A549 (cell line): Measurements from ENCODE around the gene FAM120B. TPM values are rescaled to one million over a fixed set of nuclear protein-coding genes. Genes with fewer than 3 reads are reported as not detected.
"Not testable (repeated sequence)": the region's sequence is repeated elsewhere in the genome, so short reads cannot be mapped to it uniquely, and the experiment has no call there.

Experiments used
- ATAC-seq, 2 experiments: fragments of 200-7000 bp in 1 of 2; fragments of >200 bp in 1 of 2; cut with Nextera tagmentation in 1 of 2; cut with Tn5 transposase in 1 of 2; 3 replicates each; pipeline versions ENCODE4 v1.8.0 to v1.9.1; 2018 to 2020; ENCODE audit warnings: mild to moderate bottlenecking in 1 of 2, moderate library complexity in 1 of 2
- CTCF ChIA-PET: fragments of 300-600 bp; sonication (Branson Sonifier 250); formaldehyde crosslinking; extraction: SDS; loops from one replicate; lab custom pipeline; 2021; ENCODE audit warnings: antibody characterized with exemption, inconsistent platforms; lab: Yijun Ruan, JAX
- POLR2A ChIA-PET: fragments of 350-600 bp; formaldehyde crosslinking; extraction: SDS; loops from one replicate; lab custom pipeline; 2021; ENCODE audit warnings: antibody characterized with exemption, inconsistent platforms; lab: Yijun Ruan, JAX
- DNase-seq, 2 experiments: peaks; one replicate each; pipeline versions ENCODE4 v3.0.0 to v3.0.0-alpha.2; 2011 to 2016; ENCODE audit warnings: low read depth in 1 of 2, low spot score in 1 of 2
- FAIRE-seq: peaks from 2 replicates; lab custom pipeline; 2011; peaks lifted over from hg19 to GRCh38; lab: Jason Lieb, UNC
- H3K27ac ChIP-seq, 2 experiments: fragments of >200 bp; sonication (Bioruptor Twin); formaldehyde crosslinking; 3 replicates each; pipeline ENCODE4 v1.5.1; 2016 to 2017
- H3K4me1 ChIP-seq: fragments of >200 bp; sonication (Bioruptor Twin); formaldehyde crosslinking; 3 replicates; pipeline ENCODE4 v1.6.1; 2016
- H3K4me2 ChIP-seq: fragments of >200 bp; sonication (Bioruptor Twin); formaldehyde crosslinking; 3 replicates; pipeline ENCODE4 v1.6.1; 2016
- H3K4me3 ChIP-seq: fragments of >200 bp; sonication (Bioruptor Twin); formaldehyde crosslinking; 3 replicates; pipeline ENCODE4 v1.5.1; 2016
- H3K9me3 ChIP-seq: fragments of >200 bp; sonication (Bioruptor Twin); formaldehyde crosslinking; 3 replicates; pipeline ENCODE4 v1.6.1; 2016
- CBX2 ChIP-seq: fragments of 200-600 bp; sonication (generic); IDR thresholded peaks from 2 replicates; pipeline ENCODE4 v1.6.1; 2016; ENCODE audit warnings: low read depth, mild to moderate bottlenecking, borderline replicate concordance
- CBX8 ChIP-seq: fragments of 200-600 bp; sonication (generic); IDR thresholded peaks from 2 replicates; pipeline ENCODE4 v1.6.1; 2016
- CHD2 ChIP-seq: fragments of 150-350 bp; IDR thresholded peaks from 2 replicates; pipeline ENCODE4 v1.6.1; 2014; ENCODE audit warnings: low read length; ENCODE audit not compliant: partially characterized antibody
- CHD4 ChIP-seq: fragments of 200-600 bp; sonication (generic); IDR thresholded peaks from 2 replicates; pipeline ENCODE4 v1.6.1; 2016; ENCODE audit warnings: antibody characterized with exemption, mild to moderate bottlenecking, borderline replicate concordance
- EHF ChIP-seq: fragments of 250-450 bp; sonication (Bioruptor Pico); IDR thresholded peaks from 2 replicates; pipeline ENCODE4 v1.5.0; 2020; ENCODE audit warnings: mild to moderate bottlenecking
- EHMT2 ChIP-seq: fragments of 200-600 bp; sonication (generic); IDR thresholded peaks from 2 replicates; pipeline ENCODE4 v1.6.1; 2016; ENCODE audit warnings: antibody characterized with exemption, low read depth, mild to moderate bottlenecking, moderate library complexity
- EP300 ChIP-seq, 2 experiments: fragments of >200 bp; sonication (Bioruptor Twin); formaldehyde crosslinking; IDR thresholded peaks; 2 replicates in 1 of 2; 3 replicates in 1 of 2; pipeline ENCODE4 v1.6.1; 2016 to 2017
- FOXS1 ChIP-seq: fragments of 250-450 bp; sonication (Bioruptor Pico); IDR thresholded peaks from 2 replicates; pipeline ENCODE4 v1.5.0; 2020; ENCODE audit warnings: mild to moderate bottlenecking, moderate library complexity
- GATA3 ChIP-seq: IDR thresholded peaks from 2 replicates; pipeline ENCODE4 v1.6.1; 2012; ENCODE audit warnings: borderline replicate concordance
- HEYL ChIP-seq: fragments of 250-450 bp; sonication (Bioruptor Pico); IDR thresholded peaks from 2 replicates; pipeline ENCODE4 v1.8.0; 2021; ENCODE audit warnings: mild to moderate bottlenecking, moderate library complexity
- HOXA7 ChIP-seq: fragments of 250-450 bp; sonication (Bioruptor Pico); IDR thresholded peaks from 2 replicates; pipeline ENCODE4 v1.5.0; 2020; ENCODE audit warnings: mild to moderate bottlenecking, moderate library complexity
- JUN ChIP-seq, 2 experiments: fragments of >200 bp; sonication (Bioruptor Twin); formaldehyde crosslinking; IDR thresholded peaks; 2 replicates in 1 of 2; 3 replicates in 1 of 2; pipeline ENCODE4 v1.6.1; 2016 to 2017
- MYC ChIP-seq: IDR thresholded peaks from 2 replicates; pipeline ENCODE4 v1.6.1; 2012; ENCODE audit warnings: mild to moderate bottlenecking, inconsistent platforms, low read length, improper control_type of control experiment, borderline replicate concordance
- NFE2L2 ChIP-seq: fragments of 150-350 bp; conservative IDR thresholded peaks from 2 replicates; pipeline ENCODE4 v1.6.1; 2014; ENCODE audit warnings: low read length
- NPAS2 ChIP-seq: fragments of 250-450 bp; sonication (Bioruptor Pico); IDR thresholded peaks from 2 replicates; pipeline ENCODE4 v1.8.0; 2022; ENCODE audit warnings: mild to moderate bottlenecking, moderate library complexity, borderline replicate concordance
- POLR2A ChIP-seq: IDR thresholded peaks from 2 replicates; pipeline ENCODE4 v1.6.1; 2012; ENCODE audit warnings: mild to moderate bottlenecking, low read length
- POLR2AphosphoS2 ChIP-seq: conservative IDR thresholded peaks from 2 replicates; pipeline ENCODE4 v1.6.1; 2012; ENCODE audit warnings: low read length, improper control_type of control experiment, inconsistent platforms
- RCOR1 ChIP-seq: fragments of 150-350 bp; IDR thresholded peaks from 2 replicates; pipeline ENCODE4 v1.6.1; 2014; ENCODE audit warnings: antibody characterized with exemption, low read length, low read depth
- RFX5 ChIP-seq: fragments of 450-650 bp; IDR thresholded peaks from 2 replicates; pipeline ENCODE4 v1.7.1; 2014; ENCODE audit warnings: antibody characterized with exemption, mild to moderate bottlenecking, moderate library complexity
- RNF2 ChIP-seq: fragments of 200-600 bp; sonication (generic); IDR thresholded peaks from 2 replicates; pipeline ENCODE4 v1.6.1; 2016; ENCODE audit warnings: low read depth, mild to moderate bottlenecking, antibody characterized with exemption, moderate library complexity, borderline replicate concordance
- ZFP36 ChIP-seq: fragments of 450-650 bp; IDR thresholded peaks from 2 replicates; pipeline ENCODE4 v1.6.1; 2014; ENCODE audit warnings: borderline replicate concordance; ENCODE audit not compliant: partially characterized antibody
- WGBS: methylation state at CpG from one replicate; pipeline ENCODE4 v1.1.6; 2017; ENCODE audit errors: missing lambda C conversion rate; 5-methylcytosine and 5-hydroxymethylcytosine counted together
- polyA plus RNA-seq, 4 experiments: library from polyadenylated mRNA; depleted of rRNA in 3 of 4; stranded (reverse); fragments of >200 nt; fragmentation: RNase III in 1 of 4; extraction: RNeasy Plus Mini Kit Qiagen cat#74134 plus additional on column Dnase treatment in 1 of 4; gene quantifications; 2 replicates in 3 of 4; 3 replicates in 1 of 4; pipeline ENCODE4 v1.2.3, GENCODE V29; 2011 to 2017
- TF ChIP-seq, protein P1 (sequence below): fragments of 250-450 bp; sonication (Bioruptor Pico); IDR thresholded peaks from 2 replicates; pipeline ENCODE4 v1.5.0; 2021; ENCODE audit warnings: mild to moderate bottlenecking, moderate library complexity, borderline replicate concordance
- TF ChIP-seq, protein P2 (sequence below): fragments of >200 bp; sonication (Bioruptor Twin); formaldehyde crosslinking; IDR thresholded peaks from 3 replicates; pipeline ENCODE4 v1.5.1; 2016

Gene FAM120B
- polyA plus RNA-seq, 2 of the 4 experiments (the other 2 are of a cell fraction) = 7.0 to 7.7 TPM

DNA sequence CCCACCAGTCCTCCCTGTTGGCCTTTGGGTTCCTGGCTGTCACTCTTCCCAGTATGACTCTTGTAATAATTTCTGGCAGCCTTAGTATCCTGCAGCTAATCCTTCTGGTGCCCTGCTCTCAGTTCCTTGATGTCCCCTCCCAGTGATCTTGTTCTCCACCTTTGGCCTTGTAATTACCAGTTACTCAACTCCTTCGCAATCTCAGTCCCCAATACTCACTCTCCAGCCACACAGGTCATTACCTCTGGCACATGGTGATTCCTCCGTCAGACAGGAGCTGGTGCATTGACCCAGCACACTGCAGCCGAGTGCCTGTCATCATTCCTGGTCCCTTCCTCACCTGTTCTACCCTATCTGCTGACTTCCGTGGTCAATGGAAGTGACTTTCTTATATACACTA, 101.4 kb downstream of the FAM120B start:
- no peak for FAIRE-seq
- Histone ChIP-seq H3K4me3 (no peak overlapping the region), H3K27ac (no peak overlapping the region), H3K4me2 (no peak overlapping the region), H3K9me3 (no peaks in the 10 kb centered on the region), H3K4me1 (no peaks in the 10 kb centered on the region)
- no peak for DNase-seq
- no peak for ATAC-seq
- POLR2A ChIA-PET = no interaction called here
- CTCF ChIA-PET = interaction anchor here (1.4 kb wide), 1 partner anchor 17 kb away, joined by 4 read pairs; no protein-coding TSS in a partner anchor
- WGBS = 77% methylated on average over 4 of the region's 4 CpGs
- TF ChIP-seq MYC = no peak
- TF ChIP-seq CBX2 = no peak
- no peak for TF ChIP-seq RFX5
- no peak for TF ChIP-seq POLR2A
- TF ChIP-seq HEYL = no peak
- TF ChIP-seq EHMT2 = no peak
- TF ChIP-seq, protein P1, sequence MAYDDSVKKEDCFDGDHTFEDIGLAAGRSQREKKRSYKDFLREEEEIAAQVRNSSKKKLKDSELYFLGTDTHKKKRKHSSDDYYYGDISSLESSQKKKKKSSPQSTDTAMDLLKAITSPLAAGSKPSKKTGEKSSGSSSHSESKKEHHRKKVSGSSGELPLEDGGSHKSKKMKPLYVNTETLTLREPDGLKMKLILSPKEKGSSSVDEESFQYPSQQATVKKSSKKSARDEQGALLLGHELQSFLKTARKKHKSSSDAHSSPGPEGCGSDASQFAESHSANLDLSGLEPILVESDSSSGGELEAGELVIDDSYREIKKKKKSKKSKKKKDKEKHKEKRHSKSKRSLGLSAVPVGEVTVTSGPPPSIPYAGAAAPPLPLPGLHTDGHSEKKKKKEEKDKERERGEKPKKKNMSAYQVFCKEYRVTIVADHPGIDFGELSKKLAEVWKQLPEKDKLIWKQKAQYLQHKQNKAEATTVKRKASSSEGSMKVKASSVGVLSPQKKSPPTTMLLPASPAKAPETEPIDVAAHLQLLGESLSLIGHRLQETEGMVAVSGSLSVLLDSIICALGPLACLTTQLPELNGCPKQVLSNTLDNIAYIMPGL = no peak
- no peak for TF ChIP-seq EHF
- no peak for TF ChIP-seq RCOR1
- no peak for TF ChIP-seq HOXA7 (CRISPR knock-in tag)
- no peak for TF ChIP-seq NPAS2 (CRISPR knock-in tag)
- no peak for TF ChIP-seq GATA3
- TF ChIP-seq CHD4 = no peak

DNA sequence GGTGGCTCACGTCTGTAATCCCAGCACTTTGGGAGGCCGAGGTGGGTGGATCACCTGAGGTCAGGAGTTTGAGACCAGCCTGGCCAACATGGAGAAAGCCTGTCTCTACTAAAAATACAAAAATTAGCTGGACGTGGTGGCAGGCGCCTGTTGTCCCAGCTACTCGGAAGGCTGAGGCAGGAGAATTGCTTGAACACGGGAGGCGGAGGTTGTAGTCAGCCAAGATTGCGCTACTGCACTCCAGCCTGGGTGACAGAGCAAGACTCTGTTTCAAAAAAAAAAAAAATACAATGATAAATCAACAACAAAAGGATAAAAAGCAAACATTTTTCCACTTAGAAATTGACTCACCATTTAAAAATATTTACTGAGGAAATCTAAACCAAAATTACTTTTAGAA, 103.2 kb downstream of the FAM120B start:
- POLR2A ChIA-PET = not testable (repeated sequence)

DNA sequence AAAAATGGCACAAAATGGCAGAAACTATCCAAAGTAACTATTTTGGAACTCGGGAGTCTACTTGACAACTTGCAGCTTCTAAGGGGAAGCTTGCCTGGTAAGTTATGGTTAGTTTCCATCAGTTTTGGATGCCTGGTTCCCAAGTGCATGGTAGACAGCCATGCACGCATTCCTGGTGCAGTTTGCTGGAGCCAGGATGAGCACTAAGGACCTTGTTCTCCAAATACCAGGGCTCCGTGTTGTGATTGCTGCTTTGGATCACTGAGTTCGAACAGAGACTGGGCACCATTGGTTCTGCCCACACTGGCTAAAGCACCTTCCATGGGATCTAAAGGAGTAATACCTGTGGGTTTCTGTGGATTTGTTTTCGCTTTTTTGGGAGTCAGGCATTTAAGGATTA, 103.7 kb downstream of the FAM120B start:
- no peaks in the 10 kb centered on the region for H3K4me1 ChIP-seq
- no peak overlapping the region for H3K27ac ChIP-seq
- H3K4me2 ChIP-seq = no peak overlapping the region
- DNase-seq = no peak
- ATAC-seq = no peak
- no peak for FAIRE-seq
- TF ChIP-seq, protein P2, sequence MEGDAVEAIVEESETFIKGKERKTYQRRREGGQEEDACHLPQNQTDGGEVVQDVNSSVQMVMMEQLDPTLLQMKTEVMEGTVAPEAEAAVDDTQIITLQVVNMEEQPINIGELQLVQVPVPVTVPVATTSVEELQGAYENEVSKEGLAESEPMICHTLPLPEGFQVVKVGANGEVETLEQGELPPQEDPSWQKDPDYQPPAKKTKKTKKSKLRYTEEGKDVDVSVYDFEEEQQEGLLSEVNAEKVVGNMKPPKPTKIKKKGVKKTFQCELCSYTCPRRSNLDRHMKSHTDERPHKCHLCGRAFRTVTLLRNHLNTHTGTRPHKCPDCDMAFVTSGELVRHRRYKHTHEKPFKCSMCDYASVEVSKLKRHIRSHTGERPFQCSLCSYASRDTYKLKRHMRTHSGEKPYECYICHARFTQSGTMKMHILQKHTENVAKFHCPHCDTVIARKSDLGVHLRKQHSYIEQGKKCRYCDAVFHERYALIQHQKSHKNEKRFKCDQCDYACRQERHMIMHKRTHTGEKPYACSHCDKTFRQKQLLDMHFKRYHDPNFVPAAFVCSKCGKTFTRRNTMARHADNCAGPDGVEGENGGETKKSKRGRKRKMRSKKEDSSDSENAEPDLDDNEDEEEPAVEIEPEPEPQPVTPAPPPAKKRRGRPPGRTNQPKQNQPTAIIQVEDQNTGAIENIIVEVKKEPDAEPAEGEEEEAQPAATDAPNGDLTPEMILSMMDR = no peak
- no peak for TF ChIP-seq FOXS1 (CRISPR knock-in tag)
- no peak for TF ChIP-seq JUN (IDR thresholded peaks at IDR 0.05)
- TF ChIP-seq POLR2AphosphoS2 = no peak
- TF ChIP-seq, all 56 proteins: peak for 0
- ChIA-PET CTCF (no interaction called here), POLR2A (no interaction called here)
- WGBS = 51% methylated on average over 5 of the region's 5 CpGs
- H3K9me3 ChIP-seq = no peaks in the 10 kb centered on the region
- no peak overlapping the region for H3K4me3 ChIP-seq

More for the DNA sequence above, 103.2 kb downstream of the FAM120B start:
- FAIRE-seq, H3K27ac ChIP-seq, H3K4me1 ChIP-seq, H3K4me3 ChIP-seq, H3K4me2 ChIP-seq, ATAC-seq, CTCF ChIA-PET, H3K9me3 ChIP-seq, DNase-seq: not testable (repeated sequence)
- WGBS = 65% methylated on average over 8 of the region's 8 CpGs

DNA sequence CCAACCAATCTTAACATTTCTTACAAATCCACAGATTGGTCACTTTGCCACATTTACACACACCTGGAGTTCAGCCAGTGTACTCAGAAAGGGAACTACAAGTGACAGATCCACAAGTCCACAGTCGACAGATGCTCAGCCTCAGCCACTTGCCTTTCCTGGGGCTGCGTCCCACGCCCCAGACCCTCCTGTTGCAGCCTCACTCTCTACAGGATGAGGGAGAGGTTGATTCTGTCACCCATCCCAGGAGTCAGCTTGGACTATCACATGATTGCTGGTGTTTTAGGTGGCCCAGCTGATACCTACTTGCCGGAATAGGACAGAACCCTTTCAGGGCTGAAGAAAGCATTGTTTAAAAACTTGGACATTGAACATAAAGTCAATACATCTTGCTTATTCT, 108.8 kb downstream of the FAM120B start:
- FAIRE-seq (no peak), ATAC-seq (no peak)
- 64% methylated on average over 4 of the region's 4 CpGs for WGBS

More for the DNA sequence above, 108.8 kb downstream of the FAM120B start:
- Histone ChIP-seq H3K4me3 (no peak overlapping the region), H3K4me1 (no peaks in the 10 kb centered on the region), H3K4me2 (no peak overlapping the region), H3K27ac (no peak overlapping the region), H3K9me3 (no peaks in the 10 kb centered on the region)
- TF ChIP-seq RNF2 = no peak
- no peak for TF ChIP-seq CBX8
- no peak for TF ChIP-seq ZFP36
- TF ChIP-seq CHD4 = no peak
- TF ChIP-seq EP300 (IDR thresholded peaks at IDR 0.05) = no peak
- no peak for TF ChIP-seq NFE2L2
- no peak for TF ChIP-seq CHD2
- TF ChIP-seq EHMT2 = no peak
- no peak for DNase-seq
- ChIA-PET POLR2A (no interaction called here), CTCF (interaction anchor here (1.7 kb wide), 1 partner anchor 9 kb away, joined by 3 read pairs; no protein-coding TSS in a partner anchor)
